H9 (cell line): Measurements from ENCODE around the gene TFRC. TPM values are rescaled to one million over a fixed set of nuclear protein-coding genes. Genes with fewer than 3 reads are reported as not detected.
"Not testable (repeated sequence)": the region's sequence is repeated elsewhere in the genome, so short reads cannot be mapped to it uniquely, and the experiment has no call there.

Experiments
- DNase-seq: peaks from one replicate; pipeline ENCODE4 v3.0.0-alpha.2; 2017
- H2AFZ ChIP-seq: one replicate; pipeline ENCODE4 v1.6.1; 2013; ENCODE audit warnings: mild to moderate bottlenecking, low read length, control low read depth, moderate library complexity
- H2AK5ac ChIP-seq: 2 replicates; pipeline ENCODE4 v1.6.1; 2013; ENCODE audit warnings: low read length, control low read depth, mixed read lengths; ENCODE audit not compliant: insufficient read length
- H2BK120ac ChIP-seq: one replicate; pipeline ENCODE4 v1.6.1; 2013; ENCODE audit warnings: low read depth, mild to moderate bottlenecking, low read length, control low read depth, inconsistent platforms; ENCODE audit not compliant: poor library complexity, severe bottlenecking
- H2BK12ac ChIP-seq: 2 replicates; pipeline ENCODE4 v1.6.1; 2013; ENCODE audit warnings: low read length, control low read depth, mixed read lengths, low read depth; ENCODE audit not compliant: insufficient read length
- H2BK15ac ChIP-seq: 2 replicates; pipeline ENCODE4 v1.6.1; 2013; ENCODE audit warnings: low read depth, low read length, control low read depth
- H2BK20ac ChIP-seq: one replicate; pipeline ENCODE4 v1.6.1; 2013; ENCODE audit warnings: low read depth, mild to moderate bottlenecking, low read length, control low read depth, inconsistent platforms; ENCODE audit not compliant: poor library complexity, severe bottlenecking
- H2BK5ac ChIP-seq: 2 replicates; pipeline ENCODE4 v1.6.1; 2013; ENCODE audit warnings: low read length, control low read depth, mixed read lengths; ENCODE audit not compliant: insufficient read length
- H3K14ac ChIP-seq: 2 replicates; pipeline ENCODE4 v1.6.1; 2013; ENCODE audit warnings: low read length, control low read depth; ENCODE audit not compliant: insufficient read depth
- H3K18ac ChIP-seq: 2 replicates; pipeline ENCODE4 v1.6.1; 2013; ENCODE audit warnings: low read depth, mild to moderate bottlenecking, mixed read lengths, low read length, control low read depth; ENCODE audit not compliant: insufficient read length
- H3K23ac ChIP-seq: 2 replicates; pipeline ENCODE4 v1.6.1; 2013; ENCODE audit warnings: low read length, control low read depth, mixed read lengths, low read depth; ENCODE audit not compliant: insufficient read length
- H3K23me2 ChIP-seq: 2 replicates; pipeline ENCODE4 v1.6.1; 2013; ENCODE audit warnings: low read depth, mild to moderate bottlenecking, mixed read lengths, low read length, control low read depth; ENCODE audit not compliant: insufficient read length, poor library complexity, severe bottlenecking
- H3K27ac ChIP-seq: 2 replicates; pipeline ENCODE4 v1.5.1; 2013; ENCODE audit warnings: low read length, control low read depth, mixed read lengths, low read depth; ENCODE audit not compliant: insufficient read length
- H3K27me3 ChIP-seq: 2 replicates; pipeline ENCODE4 v1.6.1; 2013; ENCODE audit warnings: low read length, control low read depth, inconsistent platforms; ENCODE audit not compliant: insufficient read depth
- H3K4ac ChIP-seq: 2 replicates; pipeline ENCODE4 v1.6.1; 2013; ENCODE audit warnings: low read depth, mild to moderate bottlenecking, control low read depth, inconsistent platforms, low read length, moderate library complexity
- H3K4me1 ChIP-seq: 2 replicates; pipeline ENCODE4 v1.6.1; 2013; ENCODE audit warnings: low read length, control low read depth, inconsistent platforms; ENCODE audit not compliant: insufficient read depth
- H3K4me2 ChIP-seq: 2 replicates; pipeline ENCODE4 v1.6.1; 2013; ENCODE audit warnings: low read length, control low read depth, mixed read lengths; ENCODE audit not compliant: insufficient read length, insufficient read depth
- H3K56ac ChIP-seq: 2 replicates; pipeline ENCODE4 v1.6.1; 2013; ENCODE audit warnings: low read depth, mild to moderate bottlenecking, mixed read lengths, low read length, control low read depth; ENCODE audit not compliant: insufficient read length
- H3K79me1 ChIP-seq: 2 replicates; pipeline ENCODE4 v1.6.1; 2013; ENCODE audit warnings: low read depth, mild to moderate bottlenecking, moderate library complexity, low read length, control low read depth, inconsistent platforms; ENCODE audit not compliant: insufficient read depth, poor library complexity, severe bottlenecking
- H3K79me2 ChIP-seq: 2 replicates; pipeline ENCODE4 v1.6.1; 2013; ENCODE audit warnings: low read length, control low read depth, inconsistent platforms; ENCODE audit not compliant: insufficient read depth
- H3K9ac ChIP-seq: 2 replicates; pipeline ENCODE4 v1.6.1; 2013; ENCODE audit warnings: low read length, control low read depth, mixed read lengths; ENCODE audit not compliant: insufficient read length; ENCODE audit errors: extremely low read depth
- H3K9me3 ChIP-seq: one replicate; pipeline ENCODE4 v1.6.1; 2013; ENCODE audit warnings: low read depth, low read length, inconsistent platforms; ENCODE audit not compliant: control insufficient read depth
- H3T11ph ChIP-seq: one replicate; pipeline ENCODE4 v1.6.1; 2013; ENCODE audit warnings: mild to moderate bottlenecking, low read length, control low read depth, inconsistent platforms
- H4K20me1 ChIP-seq: one replicate; pipeline ENCODE4 v1.6.1; 2013; ENCODE audit not compliant: control insufficient read depth, insufficient read length, insufficient read depth
- H4K5ac ChIP-seq: 2 replicates; pipeline ENCODE4 v1.6.1; 2013; ENCODE audit warnings: low read depth, mild to moderate bottlenecking, mixed read lengths, low read length, control low read depth; ENCODE audit not compliant: insufficient read length
- H4K8ac ChIP-seq: replicated peaks from 2 replicates; pipeline ENCODE4 v1.6.1; 2013; ENCODE audit warnings: low read length, control low read depth, mixed read lengths, low read depth; ENCODE audit not compliant: insufficient read length
- H4K91ac ChIP-seq: 2 replicates; pipeline ENCODE4 v1.6.1; 2013; ENCODE audit warnings: low read depth, mild to moderate bottlenecking, moderate library complexity, mixed read lengths, low read length, control low read depth; ENCODE audit not compliant: insufficient read length
- H3K27ac Mint-ChIP-seq, 3 experiments: 2 replicates in 2 of 3; 3 replicates in 1 of 3; pipeline ENCODE4 v1.8.0; 2020 to 2021; ENCODE audit warnings: mixed read lengths in 3 of 3, mild to moderate bottlenecking in 1 of 3, moderate library complexity in 1 of 3
- H3K27me3 Mint-ChIP-seq: 2 replicates; pipeline ENCODE4 v1.8.0; 2021; ENCODE audit warnings: low read depth, mild to moderate bottlenecking, moderate library complexity, mixed read lengths
- H3K36me3 Mint-ChIP-seq, 3 experiments: 2 replicates in 2 of 3; 3 replicates in 1 of 3; pipeline ENCODE4 v1.8.0; 2020 to 2021; ENCODE audit warnings: low read depth in 3 of 3, mixed read lengths in 3 of 3; ENCODE audit not compliant: insufficient read depth in 1 of 3
- H3K4me1 Mint-ChIP-seq, 2 experiments: 2 replicates each; pipeline ENCODE4 v1.8.0; 2020; ENCODE audit warnings: mixed read lengths in 2 of 2
- H3K4me3 Mint-ChIP-seq, 2 experiments: 2 replicates in 1 of 2; 3 replicates in 1 of 2; pipeline ENCODE4 v1.8.0; 2020 to 2021; ENCODE audit warnings: mild to moderate bottlenecking in 2 of 2, mixed read lengths in 2 of 2, moderate library complexity in 1 of 2
- H3K9me3 Mint-ChIP-seq, 2 experiments: 2 replicates in 1 of 2; 3 replicates in 1 of 2; pipeline ENCODE4 v1.8.0; 2020; ENCODE audit warnings: mild to moderate bottlenecking in 2 of 2, mixed read lengths in 2 of 2, moderate library complexity in 1 of 2
- CTCF ChIP-seq: fragments of 200-600 bp; sonication (generic); conservative IDR thresholded peaks from 3 replicates; pipeline ENCODE4 v1.8.0; 2021; ENCODE audit warnings: antibody characterized with exemption, mild to moderate bottlenecking
- WGBS: extraction: QIAGEN DNeasy Blood & Tissue Kit; methylation state at CpG from one replicate; pipeline ENCODE4 v1.1.7; 2013; ENCODE audit warnings: missing lambda C conversion rate, low lambda C conversion rate, mixed read lengths; ENCODE audit not compliant: insufficient read length; ENCODE audit errors: extremely low coverage; 5-methylcytosine and 5-hydroxymethylcytosine counted together
- total RNA-seq: library from RNA; stranded (reverse); gene quantifications from 2 replicates; pipeline ENCODE4 v1.2.1, GENCODE V29; 2021

TFRC gene
- total RNA-seq, 1 experiment from 2014 or later = 135 TPM

GRCh38 chr3:196020373-196020772 lies 61.5 kb downstream of the TFRC start:
- H3K4me2 ChIP-seq = no peak overlapping the region
- no peaks in the 10 kb centered on the region for H3K79me2 ChIP-seq
- no peak overlapping the region for H3K9ac ChIP-seq
- H2AK5ac ChIP-seq = no peak overlapping the region
- Mint-ChIP-seq H3K36me3 (peaks cover 3 to 12% (median 7%) of the 10 kb centered on the region in 3 experiments), H3K27me3 (peaks cover 17% of the 10 kb centered on the region), H3K27ac (no peak overlapping the region), H3K9me3 (peaks cover 12 to 18% of the 10 kb centered on the region in 2 experiments), H3K4me3 (no peak overlapping the region), H3K4me1 (no peaks in the 10 kb centered on the region)
- DNase-seq = no peak
- no peaks in the 10 kb centered on the region for H4K20me1 ChIP-seq
- no peak overlapping the region for H2BK120ac ChIP-seq
- H2BK20ac ChIP-seq = no peak overlapping the region
- no peaks in the 10 kb centered on the region for H3K27me3 ChIP-seq
- H3T11ph ChIP-seq = no peak overlapping the region
- H3K23me2 ChIP-seq = no peaks in the 10 kb centered on the region
- H3K4me1 ChIP-seq = no peaks in the 10 kb centered on the region
- TF ChIP-seq CTCF = no peak
- no peak overlapping the region for H3K56ac ChIP-seq
- no peak overlapping the region for H2BK15ac ChIP-seq
- no peaks in the 10 kb centered on the region for H3K9me3 ChIP-seq
- no peak overlapping the region for H3K14ac ChIP-seq
- no peak overlapping the region for H2BK5ac ChIP-seq
- H2AFZ ChIP-seq = no peak overlapping the region
- H3K4ac ChIP-seq = no peak overlapping the region
- no peak overlapping the region for H3K27ac ChIP-seq
- H3K79me1 ChIP-seq = no peaks in the 10 kb centered on the region
- H4K5ac ChIP-seq = no peak overlapping the region
- WGBS = no CpG with 5 or more reads among the region's 3 CpGs
- H4K8ac ChIP-seq = no peak overlapping the region
- no peak overlapping the region for H2BK12ac ChIP-seq
- H4K91ac ChIP-seq = no peak overlapping the region
- H3K23ac ChIP-seq = no peak overlapping the region
- H3K18ac ChIP-seq = no peak overlapping the region

GRCh38 chr3:196019576-196019975 lies 62.3 kb downstream of the TFRC start:
- not testable (repeated sequence) for H4K20me1 ChIP-seq, H2BK15ac ChIP-seq, H4K8ac ChIP-seq, H3K56ac ChIP-seq, H2AK5ac ChIP-seq, H3K14ac ChIP-seq, H3K4me1 ChIP-seq, H3K9ac ChIP-seq, H3K79me2 ChIP-seq, H2BK20ac ChIP-seq, H3K23ac ChIP-seq, H3K4me3 Mint-ChIP-seq, H3K4me1 Mint-ChIP-seq, H3K27ac Mint-ChIP-seq, H3K27me3 ChIP-seq, H3T11ph ChIP-seq, H4K91ac ChIP-seq, H3K27ac ChIP-seq, H3K18ac ChIP-seq, H3K4ac ChIP-seq, H2BK120ac ChIP-seq, H3K79me1 ChIP-seq, H3K9me3 ChIP-seq, H2AFZ ChIP-seq, H2BK12ac ChIP-seq, H4K5ac ChIP-seq, H3K23me2 ChIP-seq, H2BK5ac ChIP-seq, DNase-seq, H3K4me2 ChIP-seq
- Mint-ChIP-seq H3K27me3 (peaks cover 16% of the 10 kb centered on the region), H3K9me3 (peaks cover 12 to 18% of the 10 kb centered on the region in 2 experiments), H3K36me3 (peaks cover 3 to 12% (median 7%) of the 10 kb centered on the region in 3 experiments)
- whole genome bisulfite sequencing = no CpG with 5 or more reads among the region's 12 CpGs
